ENCODE results near the gene UHRF2. TPM values are rescaled to one million over a fixed set of nuclear protein-coding genes. Genes with fewer than 3 reads are reported as not detected.

Gene UHRF2
- total and polyA plus RNA-seq, 2 of the 13 experiments (the other 11 are each of a cell fraction or from before 2014, with no cell fraction given), result 42.1 to 44.2 TPM

- TF ChIP-seq KLF16 (CRISPR knock-in tag; IDR thresholded peaks at IDR 0.05) (peak in 1 of 2 experiments; percentile 55; a peak in 2 of 4 replicates), RERE (CRISPR knock-in tag; IDR thresholded peaks at IDR 0.05; ENCODE audit: low read depth) (no peak), NFKBIZ (CRISPR knock-in tag; IDR thresholded peaks at IDR 0.05) (no peak), NR1H2 (CRISPR knock-in tag; IDR thresholded peaks at IDR 0.05; ENCODE audit: borderline replicate concordance, low read depth) (no peak), IRX3 (CRISPR knock-in tag; IDR thresholded peaks at IDR 0.05; ENCODE audit: borderline replicate concordance, low read depth) (no peak), FOXM1 (CRISPR knock-in tag; IDR thresholded peaks at IDR 0.05) (no peak), POLR2AphosphoS5 (IDR thresholded peaks at IDR 0.05; ENCODE audit: low read depth, low read length) (no peak), TOPORS (CRISPR knock-in tag; IDR thresholded peaks at IDR 0.05) (no peak), PITX1 (CRISPR knock-in tag; IDR thresholded peaks at IDR 0.05) (no peak), KMT2A (CRISPR knock-in tag; IDR thresholded peaks at IDR 0.05) (0 out of 2 replicates have a peak, but pooled peaks have one; percentile 39), ZBTB42 (CRISPR knock-in tag; IDR thresholded peaks at IDR 0.05) (peak; percentile 77; the same call in 1 of the 2 replicates), FOXJ3 (CRISPR knock-in tag; IDR thresholded peaks at IDR 0.05; ENCODE audit: borderline replicate concordance) (0 out of 2 replicates have a peak, but pooled peaks have one; percentile 44), NCOR1 (IDR thresholded peaks at IDR 0.05; ENCODE audit: borderline replicate concordance, low read length) (no peak)
- TF ChIP-seq, protein P1, sequence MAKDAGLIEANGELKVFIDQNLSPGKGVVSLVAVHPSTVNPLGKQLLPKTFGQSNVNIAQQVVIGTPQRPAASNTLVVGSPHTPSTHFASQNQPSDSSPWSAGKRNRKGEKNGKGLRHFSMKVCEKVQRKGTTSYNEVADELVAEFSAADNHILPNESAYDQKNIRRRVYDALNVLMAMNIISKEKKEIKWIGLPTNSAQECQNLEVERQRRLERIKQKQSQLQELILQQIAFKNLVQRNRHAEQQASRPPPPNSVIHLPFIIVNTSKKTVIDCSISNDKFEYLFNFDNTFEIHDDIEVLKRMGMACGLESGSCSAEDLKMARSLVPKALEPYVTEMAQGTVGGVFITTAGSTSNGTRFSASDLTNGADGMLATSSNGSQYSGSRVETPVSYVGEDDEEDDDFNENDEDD (CRISPR knock-in tag; IDR thresholded peaks at IDR 0.05; ENCODE audit: borderline replicate concordance), result no peak
- TF ChIP-seq, protein P2, sequence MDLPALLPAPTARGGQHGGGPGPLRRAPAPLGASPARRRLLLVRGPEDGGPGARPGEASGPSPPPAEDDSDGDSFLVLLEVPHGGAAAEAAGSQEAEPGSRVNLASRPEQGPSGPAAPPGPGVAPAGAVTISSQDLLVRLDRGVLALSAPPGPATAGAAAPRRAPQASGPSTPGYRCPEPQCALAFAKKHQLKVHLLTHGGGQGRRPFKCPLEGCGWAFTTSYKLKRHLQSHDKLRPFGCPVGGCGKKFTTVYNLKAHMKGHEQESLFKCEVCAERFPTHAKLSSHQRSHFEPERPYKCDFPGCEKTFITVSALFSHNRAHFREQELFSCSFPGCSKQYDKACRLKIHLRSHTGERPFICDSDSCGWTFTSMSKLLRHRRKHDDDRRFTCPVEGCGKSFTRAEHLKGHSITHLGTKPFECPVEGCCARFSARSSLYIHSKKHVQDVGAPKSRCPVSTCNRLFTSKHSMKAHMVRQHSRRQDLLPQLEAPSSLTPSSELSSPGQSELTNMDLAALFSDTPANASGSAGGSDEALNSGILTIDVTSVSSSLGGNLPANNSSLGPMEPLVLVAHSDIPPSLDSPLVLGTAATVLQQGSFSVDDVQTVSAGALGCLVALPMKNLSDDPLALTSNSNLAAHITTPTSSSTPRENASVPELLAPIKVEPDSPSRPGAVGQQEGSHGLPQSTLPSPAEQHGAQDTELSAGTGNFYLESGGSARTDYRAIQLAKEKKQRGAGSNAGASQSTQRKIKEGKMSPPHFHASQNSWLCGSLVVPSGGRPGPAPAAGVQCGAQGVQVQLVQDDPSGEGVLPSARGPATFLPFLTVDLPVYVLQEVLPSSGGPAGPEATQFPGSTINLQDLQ (CRISPR knock-in tag; IDR thresholded peaks at IDR 0.05), result no peak
- TF ChIP-seq, protein P3, sequence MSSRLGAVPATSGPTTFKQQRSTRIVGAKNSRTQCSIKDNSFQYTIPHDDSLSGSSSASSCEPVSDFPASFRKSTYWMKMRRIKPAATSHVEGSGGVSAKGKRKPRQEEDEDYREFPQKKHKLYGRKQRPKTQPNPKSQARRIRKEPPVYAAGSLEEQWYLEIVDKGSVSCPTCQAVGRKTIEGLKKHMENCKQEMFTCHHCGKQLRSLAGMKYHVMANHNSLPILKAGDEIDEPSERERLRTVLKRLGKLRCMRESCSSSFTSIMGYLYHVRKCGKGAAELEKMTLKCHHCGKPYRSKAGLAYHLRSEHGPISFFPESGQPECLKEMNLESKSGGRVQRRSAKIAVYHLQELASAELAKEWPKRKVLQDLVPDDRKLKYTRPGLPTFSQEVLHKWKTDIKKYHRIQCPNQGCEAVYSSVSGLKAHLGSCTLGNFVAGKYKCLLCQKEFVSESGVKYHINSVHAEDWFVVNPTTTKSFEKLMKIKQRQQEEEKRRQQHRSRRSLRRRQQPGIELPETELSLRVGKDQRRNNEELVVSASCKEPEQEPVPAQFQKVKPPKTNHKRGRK (CRISPR knock-in tag; IDR thresholded peaks at IDR 0.05), result no peak
- TF ChIP-seq, protein P4, sequence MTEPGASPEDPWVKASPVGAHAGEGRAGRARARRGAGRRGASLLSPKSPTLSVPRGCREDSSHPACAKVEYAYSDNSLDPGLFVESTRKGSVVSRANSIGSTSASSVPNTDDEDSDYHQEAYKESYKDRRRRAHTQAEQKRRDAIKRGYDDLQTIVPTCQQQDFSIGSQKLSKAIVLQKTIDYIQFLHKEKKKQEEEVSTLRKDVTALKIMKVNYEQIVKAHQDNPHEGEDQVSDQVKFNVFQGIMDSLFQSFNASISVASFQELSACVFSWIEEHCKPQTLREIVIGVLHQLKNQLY (CRISPR knock-in tag; IDR thresholded peaks at IDR 0.05), result no peak
Observed at GRCh38 chr9:6413365-6414246, 607 bp downstream of the UHRF2 start (continued).
